ENCODE measurements around the gene DNASE1L3. TPM values are rescaled to one million over a fixed set of nuclear protein-coding genes. Genes with fewer than 3 reads are reported as not detected.

Gene DNASE1L3
- total and polyA plus RNA-seq, 4 donors = 0.59 to 7.5 (median 2.1) TPM

Other genes starting within 250 kb of the DNASE1L3 start
- 100 to 1,000 TPM in 1 of 2 donors, 10 to 100 TPM in 1; 70.6 to 251 TPM for gene FLNB, start 202.6 kb downstream of the DNASE1L3 start, total RNA-seq
- gene FLNB, start 202.6 kb downstream of the DNASE1L3 start, polyA plus RNA-seq (ENCODE audit: insufficient read length in 2 of 2) = 10 to 100 TPM; 46.1 to 78.9 TPM
- gene ABHD6, start 26.8 kb upstream of the DNASE1L3 start, total RNA-seq = 10 to 100 TPM; 21.9 to 22.9 TPM
- 10 to 100 TPM; 21.5 to 22.6 TPM for gene ABHD6, start 26.8 kb upstream of the DNASE1L3 start, polyA plus RNA-seq (ENCODE audit: insufficient read length in 2 of 2)
- 10 to 100 TPM; 13.5 to 18.2 TPM for gene RPP14, start 95.3 kb upstream of the DNASE1L3 start, total RNA-seq
- 10 to 100 TPM; 14.4 to 20.1 TPM for gene RPP14, start 95.3 kb upstream of the DNASE1L3 start, polyA plus RNA-seq (ENCODE audit: insufficient read length in 2 of 2)
- 10 to 100 TPM; 10.2 to 12.1 TPM for gene HTD2, start 95.5 kb upstream of the DNASE1L3 start, total RNA-seq
- 10 to 100 TPM; 12.2 to 12.5 TPM for gene HTD2, start 95.5 kb upstream of the DNASE1L3 start, polyA plus RNA-seq (ENCODE audit: insufficient read length in 2 of 2)
- 10 to 100 TPM; 33.9 to 43.6 TPM for gene PXK, start 121.9 kb upstream of the DNASE1L3 start, total RNA-seq
- 10 to 100 TPM; 44.0 to 53.3 TPM for gene PXK, start 121.9 kb upstream of the DNASE1L3 start, polyA plus RNA-seq (ENCODE audit: insufficient read length in 2 of 2)
- gene PDHB, start 222.9 kb upstream of the DNASE1L3 start, total RNA-seq = 100 to 1,000 TPM in 1 of 2 donors, 10 to 100 TPM in 1; 81.7 to 109 TPM
- gene PDHB, start 222.9 kb upstream of the DNASE1L3 start, polyA plus RNA-seq (ENCODE audit: insufficient read length in 2 of 2) = 100 to 1,000 TPM; 107 to 110 TPM